Measurements from ENCODE around the gene ZNF836.
"Not testable (repeated sequence)": the region's sequence is repeated elsewhere in the genome, so short reads cannot be mapped to it uniquely, and the experiment has no call there.

The ZNF836 gene

DNA sequence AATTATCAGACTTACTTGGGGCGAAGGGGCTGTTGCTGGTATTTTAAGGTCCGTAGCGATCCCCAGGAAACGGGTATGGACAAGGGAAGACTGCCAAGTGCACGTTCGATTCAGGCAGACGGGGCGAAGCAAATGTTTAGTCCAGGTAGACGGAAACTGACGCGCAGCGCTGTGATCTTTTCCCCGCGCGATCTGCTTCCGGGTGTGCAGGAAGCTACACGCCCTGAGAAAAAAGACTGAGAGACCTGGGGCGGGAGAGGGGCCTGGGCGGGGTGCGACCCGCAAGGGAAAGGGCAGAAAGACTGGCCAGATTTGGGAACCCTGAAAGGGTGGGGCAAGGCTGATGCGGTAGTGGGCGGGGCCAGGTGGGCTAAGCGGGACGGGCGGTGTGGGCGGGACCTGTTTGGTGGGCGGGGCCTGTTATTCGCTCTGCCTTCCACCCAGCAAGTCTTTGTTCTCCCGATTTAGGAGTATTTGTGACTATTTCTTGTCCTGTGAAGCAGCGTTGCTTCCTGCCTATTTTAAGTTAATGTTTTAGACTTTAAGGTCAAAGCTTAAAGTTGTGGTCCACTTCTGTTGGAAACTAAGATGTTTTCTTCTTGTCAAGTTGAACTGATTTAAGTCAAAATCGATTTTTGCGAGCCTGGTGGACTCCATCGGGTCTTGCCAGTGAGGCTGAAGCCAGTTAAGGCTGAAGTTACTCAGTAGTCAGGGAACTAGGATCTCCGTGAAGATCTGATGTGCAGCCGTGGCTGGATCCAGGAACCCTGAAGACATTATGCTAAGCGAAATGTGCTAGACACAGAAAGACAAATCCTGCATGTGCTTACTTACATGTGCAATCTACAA is at the start of gene ZNF836:
Gene ZNF836 (minus strand): TSS at position 301 of the 849 bp plus-strand sequence. CDS start 3,549 bp downstream, outside the sequence.
- peak; percentile 56 to 93 for DNase-seq

DNA sequence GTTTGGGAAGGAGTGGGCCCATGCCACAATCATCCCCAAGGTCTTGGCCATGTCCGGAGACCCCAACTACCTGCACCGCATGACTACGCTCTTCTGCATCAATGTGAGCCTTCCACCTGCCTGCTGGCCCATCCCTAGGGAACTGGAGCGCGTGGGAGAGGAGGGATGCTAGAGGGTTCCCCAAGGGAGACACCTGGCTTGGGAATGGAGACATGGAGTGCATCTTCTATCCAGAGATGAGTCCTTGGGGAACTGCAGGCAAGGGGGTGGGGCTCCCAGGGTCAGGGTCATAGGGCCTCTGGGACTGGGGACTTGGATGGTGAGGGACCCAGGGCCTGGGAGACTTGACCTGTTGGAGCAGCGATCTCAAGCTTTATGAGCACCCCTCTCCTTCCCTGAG is 49.6 kb upstream of the ZNF836 start:
- no peak for DNase-seq

DNA sequence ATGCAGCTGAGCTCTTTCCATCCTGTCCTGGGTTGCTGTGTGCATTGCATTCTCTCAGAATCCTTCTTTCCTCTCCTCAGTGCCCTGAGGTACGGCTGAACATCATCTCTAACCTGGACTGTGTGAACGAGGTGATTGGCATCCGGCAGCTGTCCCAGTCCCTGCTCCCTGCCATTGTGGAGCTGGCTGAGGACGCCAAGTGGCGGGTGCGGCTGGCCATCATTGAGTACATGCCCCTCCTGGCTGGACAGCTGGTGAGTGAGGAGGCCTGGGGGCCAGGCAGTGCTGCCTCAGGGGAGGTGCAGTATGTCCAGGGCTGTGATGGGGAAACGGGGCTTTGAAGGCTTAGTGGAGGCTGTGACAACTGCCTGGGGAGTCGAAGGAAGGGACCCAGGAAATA is 48.2 kb upstream of the ZNF836 start:
- no peak for DNase-seq

DNA sequence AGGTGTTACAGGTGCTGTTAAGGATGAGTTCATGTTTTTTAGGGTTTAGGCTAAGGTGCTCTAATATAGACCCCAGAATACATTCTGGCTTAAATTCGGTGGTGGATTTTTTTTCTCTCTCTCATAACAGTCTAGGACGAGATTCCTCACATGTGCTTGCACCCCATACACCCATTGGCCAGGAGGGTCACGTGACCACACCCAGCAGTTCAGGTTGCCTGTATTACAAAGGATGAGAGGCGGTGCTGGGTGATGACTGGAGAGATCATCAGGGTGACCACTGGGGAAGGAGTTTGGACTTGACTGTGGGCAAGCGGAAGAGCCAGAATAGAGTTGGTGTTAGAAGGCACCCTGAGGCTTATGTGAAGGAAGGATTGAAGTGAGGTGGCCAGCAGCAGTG is 46.2 kb upstream of the ZNF836 start:
- no peak for DNase-seq

DNA sequence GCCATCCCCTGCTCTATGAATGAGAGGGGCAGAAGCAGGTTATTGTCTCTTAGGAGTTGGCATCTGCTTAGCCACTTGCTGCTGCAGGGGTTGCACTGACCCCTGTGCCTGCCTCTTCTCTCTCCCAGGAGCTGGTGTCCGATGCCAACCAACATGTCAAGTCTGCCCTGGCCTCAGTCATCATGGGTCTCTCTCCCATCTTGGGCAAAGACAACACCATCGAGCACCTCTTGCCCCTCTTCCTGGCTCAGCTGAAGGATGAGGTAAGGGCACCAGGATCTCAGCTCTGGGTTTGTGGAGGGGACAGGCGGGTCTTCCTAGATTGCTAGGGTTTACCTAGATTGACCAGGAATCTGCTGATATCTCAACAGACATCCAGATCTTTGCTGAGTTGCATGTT is 45.0 kb upstream of the ZNF836 start:
- DNase-seq, result no peak

DNA sequence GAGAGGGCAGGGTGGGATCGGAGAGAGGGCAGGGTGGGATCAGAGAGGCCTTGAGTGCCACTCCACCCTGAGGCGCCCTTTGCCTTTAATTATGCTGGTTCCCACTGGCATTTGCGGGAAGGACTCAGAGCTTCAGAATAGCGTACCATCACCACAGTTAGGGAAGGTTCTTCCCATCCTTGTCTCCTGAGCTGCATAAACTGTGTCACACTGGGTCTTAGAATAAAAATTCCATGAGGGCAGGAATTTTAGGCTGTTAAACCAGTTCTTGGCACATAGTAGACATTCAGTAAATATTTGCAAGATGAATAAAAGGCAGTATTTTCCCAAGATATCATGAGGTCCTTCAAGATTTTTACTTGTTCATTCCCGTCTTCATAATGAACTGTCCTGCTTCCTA is 42.8 kb upstream of the ZNF836 start:
- DNase-seq, result no peak

DNA sequence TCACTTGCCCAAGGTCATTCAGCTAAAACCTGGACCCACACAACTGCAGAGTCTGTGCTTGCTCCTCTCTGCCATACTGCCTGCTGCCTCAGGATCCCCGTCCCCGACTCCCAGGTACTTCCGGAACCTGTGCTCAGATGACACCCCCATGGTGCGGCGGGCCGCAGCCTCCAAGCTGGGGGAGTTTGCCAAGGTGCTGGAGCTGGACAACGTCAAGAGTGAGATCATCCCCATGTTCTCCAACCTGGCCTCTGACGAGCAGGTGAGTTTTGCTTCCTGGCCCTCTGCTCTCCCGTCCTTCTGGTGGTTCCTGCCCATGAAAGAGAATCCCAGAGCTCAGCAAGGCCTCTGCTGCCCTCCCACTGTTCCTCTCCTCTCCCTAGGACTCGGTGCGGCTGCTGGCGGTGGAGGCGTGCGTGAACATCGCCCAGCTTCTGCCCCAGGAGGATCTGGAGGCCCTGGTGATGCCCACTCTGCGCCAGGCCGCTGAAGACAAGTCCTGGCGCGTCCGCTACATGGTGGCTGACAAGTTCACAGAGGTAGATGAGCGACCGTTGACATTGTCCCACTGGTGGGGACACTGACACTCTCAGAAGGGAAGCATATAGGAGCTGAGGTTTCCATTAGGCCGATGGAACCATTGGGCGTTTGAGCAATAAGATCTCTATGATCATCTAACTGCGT is 41.3 kb upstream of the ZNF836 start:
- no peak for DNase-seq

DNA sequence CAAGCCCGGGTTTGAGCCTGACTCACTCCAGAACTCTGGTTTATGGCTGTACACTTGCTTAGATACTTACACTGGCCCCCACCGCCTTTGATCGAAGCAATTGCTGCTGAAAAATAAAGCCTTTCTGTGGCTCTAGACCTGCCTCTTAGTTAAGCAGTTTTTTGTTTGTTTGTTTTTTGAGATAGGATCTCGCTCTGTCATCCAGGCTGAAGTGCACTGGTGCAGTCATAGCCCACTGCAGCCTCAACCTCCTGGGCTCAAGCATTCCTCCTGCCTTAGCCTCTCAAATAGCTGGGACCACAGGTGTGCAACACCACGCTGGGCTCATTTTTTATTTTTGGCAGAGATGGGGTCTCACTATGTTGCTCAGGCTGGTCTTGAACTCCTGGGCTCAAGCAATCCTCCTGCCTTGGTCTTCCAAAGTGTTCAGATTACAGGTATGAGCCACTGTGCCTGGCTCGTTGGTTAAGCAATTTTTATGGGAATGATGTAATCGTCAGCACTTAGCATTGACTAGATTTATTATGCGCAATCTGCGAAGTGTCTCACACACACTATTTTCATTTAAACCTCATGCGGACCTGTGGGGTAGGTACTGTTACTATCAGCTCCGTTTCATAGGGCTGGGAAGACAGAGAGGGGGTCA is 40.6 kb upstream of the ZNF836 start:
- DNase-seq, result no peak

DNA sequence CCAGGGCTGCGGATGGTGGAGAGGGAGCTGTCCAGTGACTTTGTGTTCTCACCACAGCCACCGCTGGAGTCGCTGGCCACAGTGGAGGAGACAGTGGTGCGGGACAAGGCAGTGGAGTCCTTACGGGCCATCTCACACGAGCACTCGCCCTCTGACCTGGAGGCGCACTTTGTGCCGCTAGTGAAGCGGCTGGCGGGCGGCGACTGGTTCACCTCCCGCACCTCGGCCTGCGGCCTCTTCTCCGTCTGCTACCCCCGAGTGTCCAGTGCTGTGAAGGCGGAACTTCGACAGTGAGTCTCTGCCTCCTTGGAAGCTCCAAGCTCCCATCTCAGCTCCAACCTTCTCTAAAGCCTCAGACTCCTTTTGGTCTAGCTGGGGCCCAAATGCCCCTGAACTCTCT is 39.8 kb upstream of the ZNF836 start:
- no peak for DNase-seq

DNA sequence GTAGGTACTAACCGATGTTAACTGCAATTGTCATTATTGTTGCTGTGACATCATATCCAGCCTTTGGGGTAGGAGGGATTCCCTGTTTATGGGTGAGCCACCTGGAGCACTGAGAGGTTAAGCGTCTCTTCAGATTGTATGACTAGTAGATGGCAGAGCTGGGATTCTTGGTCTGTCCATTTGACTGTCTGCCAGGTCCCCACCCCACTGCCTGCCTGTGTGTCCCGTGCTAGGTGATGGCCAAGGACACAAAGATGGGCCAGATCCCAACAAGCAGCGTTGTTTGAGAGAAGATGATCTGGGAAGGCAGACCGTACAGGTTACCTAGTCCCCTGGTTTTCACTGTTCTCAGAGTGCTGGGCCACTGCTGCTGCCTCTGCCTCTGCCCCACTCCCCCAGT is 35.1 kb upstream of the ZNF836 start:
- no peak for DNase-seq

DNA sequence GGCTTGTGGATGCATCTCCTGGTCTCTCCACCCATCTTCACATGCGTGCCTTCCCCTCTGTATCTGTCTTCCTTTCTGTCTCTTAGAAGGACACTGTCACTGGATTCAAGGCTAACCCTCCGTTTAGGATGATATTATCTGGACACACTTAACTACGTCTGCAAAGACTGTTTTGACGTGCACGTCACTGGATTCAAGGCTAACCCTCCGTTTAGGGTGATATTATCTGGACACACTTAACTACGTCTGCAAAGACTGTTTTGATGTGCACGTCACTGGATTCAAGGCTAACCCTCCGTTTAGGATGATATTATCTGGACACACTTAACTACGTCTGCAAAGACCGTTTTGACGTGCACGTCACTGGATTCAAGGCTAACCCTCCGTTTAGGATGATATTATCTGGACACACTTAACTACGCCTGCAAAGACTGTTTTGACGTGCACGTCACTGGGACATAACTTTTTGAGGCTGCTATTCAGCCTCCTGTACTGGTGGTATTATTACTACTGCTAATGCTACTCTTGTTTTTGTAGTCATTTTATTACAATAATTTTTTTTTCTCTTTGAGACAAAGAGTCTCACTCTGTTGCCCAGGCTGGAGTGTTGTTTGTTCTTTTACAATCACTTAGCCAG is 29.5 kb upstream of the ZNF836 start:
- DNase-seq, result not testable (repeated sequence)

DNA sequence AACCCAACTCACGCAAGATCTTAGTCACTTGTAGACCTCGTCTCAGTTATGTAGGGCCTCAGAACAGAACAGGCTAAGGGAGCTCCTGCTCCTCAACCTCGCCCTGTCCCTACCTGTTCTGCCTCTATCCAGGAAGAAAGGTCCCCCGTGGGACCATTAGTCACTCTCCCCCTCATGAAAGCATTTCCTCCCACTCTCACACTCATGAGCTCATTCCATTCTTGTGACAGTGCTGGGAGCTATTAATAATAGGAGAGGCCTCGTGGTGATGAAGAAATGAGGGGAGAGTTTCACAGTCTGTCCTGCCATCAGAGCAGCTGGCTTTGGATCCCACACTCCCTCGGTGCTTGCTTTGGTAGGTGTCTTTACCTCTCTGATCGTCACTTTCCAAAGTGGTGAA is 28.6 kb upstream of the ZNF836 start:
- DNase-seq, result no peak

DNA sequence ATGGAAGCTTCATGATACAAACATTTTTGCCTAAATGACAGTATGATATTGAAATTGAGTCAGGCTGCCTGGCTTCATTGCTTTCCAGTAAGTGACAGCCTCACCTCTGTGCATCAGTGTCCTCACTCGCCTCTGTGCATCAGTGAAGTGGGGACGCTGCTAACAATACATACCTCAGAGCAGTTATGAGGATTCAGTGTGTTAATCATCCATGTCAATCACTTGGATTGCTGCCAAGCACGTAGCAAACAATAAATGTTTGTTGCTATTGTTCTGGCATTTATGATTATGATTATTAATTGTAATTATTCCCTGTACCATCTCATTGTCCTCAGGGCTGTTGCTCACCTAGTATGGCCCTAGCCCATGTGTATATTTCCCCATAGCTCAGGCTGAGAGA is 27.3 kb upstream of the ZNF836 start:
- no peak for DNase-seq

DNA sequence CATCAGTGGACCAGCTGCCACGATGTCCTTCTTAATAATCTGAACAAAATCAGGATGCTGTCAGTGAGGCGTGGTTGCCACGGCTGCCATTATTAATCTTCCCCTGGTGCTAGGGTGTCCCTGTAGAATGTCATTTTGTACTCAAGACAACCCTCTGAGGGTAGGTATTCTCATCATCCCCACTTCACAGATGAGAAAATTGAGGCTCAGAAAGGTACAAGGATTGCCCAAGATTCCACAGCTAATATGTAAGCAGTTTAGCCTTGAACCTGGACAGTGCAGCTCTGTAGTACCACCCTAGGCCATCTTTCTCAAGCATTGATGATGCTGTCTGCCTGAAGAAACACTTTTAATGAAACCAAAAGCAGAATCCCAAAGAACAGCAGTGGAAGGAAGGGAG is 26.5 kb upstream of the ZNF836 start:
- DNase-seq, result no peak

DNA sequence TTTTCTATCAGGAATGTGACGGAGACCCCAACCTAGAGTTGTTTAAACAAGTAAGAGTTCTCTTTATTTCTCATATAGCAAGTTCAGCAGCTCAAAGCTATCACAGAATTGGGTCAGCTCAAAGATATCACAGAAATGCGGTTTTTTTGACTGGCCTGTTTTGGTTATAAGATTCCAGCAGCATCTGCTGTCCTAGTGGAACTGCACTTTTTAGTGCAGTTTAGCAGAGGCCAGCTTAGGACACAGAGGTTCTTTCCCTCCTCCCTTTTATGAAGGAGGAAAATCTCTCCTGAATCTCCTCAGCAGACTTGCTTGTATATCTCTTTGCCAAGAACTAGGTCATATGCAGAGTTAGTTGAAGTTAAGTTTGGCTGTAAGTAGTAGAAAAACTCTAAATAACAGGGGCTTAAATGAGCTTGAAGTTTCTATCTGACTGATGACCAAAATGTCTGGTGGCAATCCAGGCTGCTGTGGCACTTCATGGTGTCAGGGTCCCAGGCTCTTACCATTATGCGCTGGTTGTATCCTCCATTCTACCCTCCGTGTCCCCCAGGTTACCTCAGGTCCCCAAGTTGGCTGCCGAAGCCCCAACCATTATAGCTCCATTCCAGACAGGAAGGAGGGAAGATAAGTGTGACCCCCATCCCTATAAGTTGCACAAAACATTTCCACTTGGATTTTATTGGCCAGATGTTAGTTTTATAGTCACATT is 25.0 kb upstream of the ZNF836 start:
- no peak for DNase-seq

DNA sequence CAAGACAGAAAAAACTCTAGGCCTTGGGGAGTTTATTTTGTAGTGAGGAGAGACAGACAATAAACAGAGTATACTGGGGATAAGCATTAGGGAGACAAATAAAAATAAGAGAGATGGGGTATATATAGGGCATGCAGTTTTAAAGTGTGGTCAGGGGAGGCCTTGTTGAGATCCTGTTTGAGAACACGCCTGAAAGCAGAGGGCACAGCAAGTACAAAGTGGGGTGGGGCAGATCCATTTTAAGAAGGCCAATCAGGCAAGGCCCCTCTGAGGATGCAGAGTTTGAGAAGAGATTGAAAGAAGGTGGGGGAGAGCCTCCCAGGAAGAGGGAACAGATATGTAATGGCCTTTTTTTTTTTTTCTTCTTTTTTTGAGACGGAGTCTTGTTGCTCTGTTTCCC is 20.5 kb upstream of the ZNF836 start:
- no peak for DNase-seq

DNA sequence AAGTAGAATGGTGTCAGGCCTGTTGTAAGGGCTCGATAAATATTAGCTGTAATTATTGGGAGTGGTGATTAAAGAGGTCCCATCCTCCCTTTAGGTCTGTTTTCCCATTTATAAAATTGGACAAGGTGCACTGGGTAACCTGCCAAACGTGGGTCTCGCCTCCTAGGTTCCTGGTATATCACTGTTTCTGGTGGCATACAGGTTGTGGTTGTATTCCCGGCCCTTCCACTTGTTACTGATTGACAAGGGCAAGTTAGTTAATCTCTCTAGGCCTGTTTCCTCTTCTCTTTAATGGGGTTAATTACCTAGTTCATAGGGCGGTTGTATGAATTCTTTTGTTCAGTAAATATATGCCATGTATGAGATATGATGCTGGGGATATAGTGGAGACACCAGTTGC is 20.0 kb upstream of the ZNF836 start:
- no peak for DNase-seq

DNA sequence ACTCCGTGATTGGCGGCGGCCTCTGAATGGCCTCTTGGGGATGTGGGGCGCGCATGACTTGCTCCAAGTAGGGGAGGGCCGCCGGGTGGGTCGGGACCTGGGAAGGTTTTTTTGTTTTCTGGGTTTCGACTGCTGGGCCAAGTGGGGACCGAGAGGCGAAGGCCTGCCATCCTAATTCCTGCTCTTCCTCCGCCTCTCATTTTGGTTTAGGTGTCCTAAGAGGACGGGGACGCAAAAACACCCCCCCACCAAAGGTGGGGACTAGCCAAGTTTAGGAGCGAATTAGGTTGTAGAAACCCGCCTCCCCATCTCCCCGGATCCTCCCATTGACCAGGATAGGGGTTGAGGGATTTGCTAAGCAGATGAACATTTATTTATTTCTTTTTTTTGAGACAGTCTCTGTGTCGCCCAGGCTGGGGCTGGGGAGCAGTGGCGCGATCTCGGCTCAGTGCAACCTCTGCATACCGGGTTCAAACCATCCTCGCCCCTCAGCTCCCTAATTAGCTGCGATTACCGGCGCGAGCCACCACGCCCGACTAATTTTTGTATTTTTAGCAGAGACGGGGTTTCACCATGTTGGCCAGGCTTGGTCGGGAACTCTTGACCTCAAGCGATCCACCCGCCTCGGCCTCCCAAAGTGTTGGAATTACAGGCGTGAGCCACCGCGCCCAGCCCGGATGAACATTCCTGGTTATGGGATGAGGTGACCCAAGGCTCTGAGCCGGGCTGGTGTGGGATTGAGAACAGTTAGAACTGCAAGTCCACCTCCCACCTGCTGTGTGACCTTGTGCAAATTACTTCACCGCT is 19.3 kb upstream of the ZNF836 start:
- DNase-seq, result peak; percentile 37 to 61

DNA sequence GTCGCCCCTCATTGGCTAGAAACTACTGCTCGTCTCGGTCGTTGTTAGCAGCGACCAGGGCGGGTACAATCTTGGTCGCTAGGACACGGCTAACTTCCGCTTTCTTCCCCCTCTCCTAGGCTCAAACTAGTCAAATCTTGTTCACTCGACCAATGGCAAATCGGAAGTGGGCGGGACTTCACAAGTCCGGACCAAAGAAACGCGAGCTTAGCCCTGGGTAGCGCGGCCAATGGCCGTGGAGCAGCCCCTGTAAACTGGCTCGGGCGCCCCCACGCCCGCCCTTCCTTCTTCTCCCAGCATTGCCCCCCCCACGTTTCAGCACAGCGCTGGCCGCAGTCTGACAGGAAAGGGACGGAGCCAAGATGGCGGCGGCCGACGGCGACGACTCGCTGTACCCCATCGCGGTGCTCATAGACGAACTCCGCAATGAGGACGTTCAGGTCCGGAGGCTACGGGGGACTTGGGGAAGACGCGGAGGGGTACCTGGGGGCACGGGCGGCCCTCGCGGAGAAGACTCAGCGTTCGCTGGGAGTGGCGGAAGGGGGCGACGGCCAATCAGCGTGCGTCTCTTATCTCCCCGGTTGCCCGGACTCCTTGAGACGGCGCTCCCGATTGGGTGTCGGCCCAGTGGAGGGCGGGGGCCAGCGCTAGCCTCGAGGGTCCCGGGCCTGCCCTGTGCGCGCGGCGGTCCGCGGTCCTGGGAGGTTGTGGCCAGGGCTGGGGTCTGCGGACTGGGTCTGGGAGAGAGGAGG is 18.5 kb upstream of the ZNF836 start, which contains the start of gene PPP2R1A:
Gene PPP2R1A (plus strand): TSS at position 318 of the 752 bp plus-strand sequence. CDS start 45 bp downstream, at position 363.
- peak; percentile 100 for DNase-seq

DNA sequence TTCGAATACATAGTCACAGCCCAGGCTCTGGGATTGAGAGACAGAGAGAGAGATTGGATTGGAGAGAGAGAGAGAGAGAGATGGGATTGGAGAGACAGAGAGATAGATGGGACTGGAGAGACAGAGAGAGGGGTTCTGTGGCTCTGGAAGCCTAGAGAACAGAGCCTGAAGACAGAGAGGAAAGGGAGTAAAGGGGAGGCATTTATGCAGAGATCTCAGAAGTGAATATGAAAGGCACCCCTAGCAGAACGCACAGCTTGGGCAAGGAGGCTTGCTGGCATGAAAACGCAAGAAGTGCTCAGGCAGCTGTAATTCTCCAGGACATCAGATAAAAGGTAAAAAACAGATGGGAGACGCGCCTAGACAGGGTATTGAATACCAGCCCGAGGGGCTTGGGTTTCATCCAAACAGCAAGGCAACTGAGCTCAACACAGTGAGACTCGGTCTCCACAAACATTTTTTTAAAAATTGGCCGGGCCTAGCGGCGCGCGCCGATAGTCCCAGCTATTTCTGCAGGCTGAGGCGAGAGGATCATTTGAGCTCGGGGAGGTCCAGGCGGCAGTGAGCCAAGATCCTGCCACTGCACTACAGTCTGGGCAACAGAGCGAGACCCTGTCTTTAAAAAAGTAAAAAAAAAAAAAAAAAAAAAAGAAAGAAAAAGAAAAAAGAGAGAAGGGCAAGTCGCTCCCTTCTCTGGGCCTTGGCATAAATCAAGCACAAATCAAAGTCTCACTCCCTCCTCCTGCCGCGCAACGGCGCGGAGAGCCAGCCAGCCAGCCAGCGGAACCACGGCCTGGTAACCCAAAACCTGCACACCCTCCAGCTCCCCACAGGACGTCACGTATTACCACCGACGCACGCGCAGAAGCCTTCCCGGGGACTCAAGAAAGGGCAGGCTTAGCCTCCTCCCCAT is 17.7 kb upstream of the ZNF836 start:
- peak in 1 of 2 experiments; percentile 76 for DNase-seq

All from NCI-H526 (cell line).